Endodermal cell (in vitro differentiated cells): Measurements from ENCODE around the gene FOXL2NB. TPM values are rescaled to one million over a fixed set of nuclear protein-coding genes. Genes with fewer than 3 reads are reported as not detected.

Experiments
- DNase-seq: peaks from one replicate; pipeline ENCODE4 v3.0.0-alpha.2; 2017
- H3K27ac ChIP-seq: 2 replicates; pipeline ENCODE4 v1.5.1; 2013; ENCODE audit warnings: mild to moderate bottlenecking, low read depth, low read length, moderate library complexity
- H3K27me3 ChIP-seq: 2 replicates; pipeline ENCODE4 v1.6.1; 2013; ENCODE audit warnings: mild to moderate bottlenecking, low read length, moderate library complexity; ENCODE audit not compliant: insufficient read depth, control insufficient read depth, poor library complexity, severe bottlenecking
- H3K36me3 ChIP-seq: 2 replicates; pipeline ENCODE4 v1.7.0; 2013; ENCODE audit warnings: mild to moderate bottlenecking, low read length, moderate library complexity; ENCODE audit not compliant: control insufficient read depth, insufficient read depth
- H3K4me1 ChIP-seq: one replicate; pipeline ENCODE4 v1.7.0; 2013; ENCODE audit warnings: low read length; ENCODE audit not compliant: control insufficient read depth, insufficient read depth
- H3K4me3 ChIP-seq: 2 replicates; pipeline ENCODE4 v1.5.1; 2013; ENCODE audit warnings: mild to moderate bottlenecking, low read length, moderate library complexity
- H3K9ac ChIP-seq: 2 replicates; pipeline ENCODE4 v1.6.1; 2013; ENCODE audit warnings: mild to moderate bottlenecking, low read length, moderate library complexity; ENCODE audit not compliant: poor library complexity, severe bottlenecking; ENCODE audit errors: extremely low read depth
- H3K9me3 ChIP-seq: 2 replicates; pipeline ENCODE4 v1.6.1; 2013; ENCODE audit warnings: mild to moderate bottlenecking, low read length, moderate library complexity; ENCODE audit not compliant: control insufficient read depth
- H3K27ac Mint-ChIP-seq: 2 replicates; pipeline ENCODE4 v1.8.0; 2020; ENCODE audit warnings: mixed read lengths
- H3K27me3 Mint-ChIP-seq: 2 replicates; pipeline ENCODE4 v1.8.0; 2021; ENCODE audit warnings: mild to moderate bottlenecking, mixed read lengths; ENCODE audit not compliant: insufficient read depth
- H3K36me3 Mint-ChIP-seq: 2 replicates; pipeline ENCODE4 v1.8.0; 2020; ENCODE audit warnings: low read depth, mixed read lengths
- H3K4me1 Mint-ChIP-seq: 2 replicates; pipeline ENCODE4 v1.8.0; 2020; ENCODE audit warnings: mixed read lengths
- H3K4me3 Mint-ChIP-seq: 2 replicates; pipeline ENCODE4 v1.8.0; 2020; ENCODE audit warnings: mild to moderate bottlenecking, moderate library complexity, mixed read lengths
- H3K9me3 Mint-ChIP-seq: 2 replicates; pipeline ENCODE4 v1.8.0; 2020; ENCODE audit warnings: mild to moderate bottlenecking, mixed read lengths
- WGBS, 2 experiments: methylation state at CpG; one replicate each; pipeline versions ENCODE4 v1.1.5 to v1.1.7; 2013; ENCODE audit warnings: missing lambda C conversion rate in 2 of 2, mixed read lengths in 1 of 2; ENCODE audit not compliant: insufficient coverage in 1 of 2, insufficient read length in 1 of 2; 5-methylcytosine and 5-hydroxymethylcytosine counted together
- total RNA-seq, 2 donors: library from RNA; stranded (reverse); fragmentation: NEBNext Ultra II Directional in 1 of 2; extraction: Animal tissue kit (Norgen Biotek cat#: 25700) in 1 of 2; gene quantifications; 2 replicates in 1 of 2; 3 replicates in 1 of 2; pipeline ENCODE4 v1.2.1, GENCODE V29; 2021
- TF ChIP-seq, protein P1 (sequence below): fragments of 200-600 bp; sonication (generic); conservative IDR thresholded peaks from 2 replicates; pipeline ENCODE4 v1.5.0; 2021; ENCODE audit warnings: antibody characterized with exemption, mild to moderate bottlenecking

The FOXL2NB gene
- total RNA-seq, 2 donors from 2014 or later = 0.24 to 0.40 TPM

DNA sequence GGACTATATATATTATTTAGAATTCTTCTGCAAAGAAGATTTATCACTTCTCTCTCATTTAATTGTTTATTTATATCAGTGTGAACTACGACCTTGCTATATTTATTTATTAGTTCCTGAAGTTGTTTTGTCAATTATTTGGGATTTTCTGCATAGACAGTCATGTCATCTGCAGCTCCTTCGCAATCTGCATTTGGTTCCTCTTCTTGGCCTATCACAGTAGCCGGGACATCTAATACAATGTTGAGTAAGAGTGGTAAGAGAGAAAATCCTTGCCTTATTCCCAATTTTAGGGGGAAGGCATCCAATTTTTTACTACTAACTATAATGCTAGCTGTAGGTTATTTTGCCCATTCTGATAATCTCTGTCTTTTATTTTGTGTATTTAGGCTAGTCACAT lies 39.5 kb upstream of the FOXL2NB start:
- WGBS, 2 experiments = 92% methylated on average over 3 of the region's 3 CpGs; no CpG with 5 or more reads in 1 of the 2 experiments
- Mint-ChIP-seq H3K4me3 (no peak overlapping the region), H3K36me3 (peaks cover 2% of the 10 kb centered on the region), H3K27ac (no peak overlapping the region), H3K9me3 (no peaks in the 10 kb centered on the region), H3K4me1 (peaks cover 10% of the 10 kb centered on the region), H3K27me3 (no peaks in the 10 kb centered on the region)
- Histone ChIP-seq H3K4me3 (no peak overlapping the region), H3K36me3 (no peaks in the 10 kb centered on the region), H3K9ac (no peak overlapping the region), H3K27me3 (no peaks in the 10 kb centered on the region), H3K9me3 (no peaks in the 10 kb centered on the region), H3K27ac (no peak overlapping the region), H3K4me1 (no peaks in the 10 kb centered on the region)
- no peak for DNase-seq
- TF ChIP-seq, protein P1, sequence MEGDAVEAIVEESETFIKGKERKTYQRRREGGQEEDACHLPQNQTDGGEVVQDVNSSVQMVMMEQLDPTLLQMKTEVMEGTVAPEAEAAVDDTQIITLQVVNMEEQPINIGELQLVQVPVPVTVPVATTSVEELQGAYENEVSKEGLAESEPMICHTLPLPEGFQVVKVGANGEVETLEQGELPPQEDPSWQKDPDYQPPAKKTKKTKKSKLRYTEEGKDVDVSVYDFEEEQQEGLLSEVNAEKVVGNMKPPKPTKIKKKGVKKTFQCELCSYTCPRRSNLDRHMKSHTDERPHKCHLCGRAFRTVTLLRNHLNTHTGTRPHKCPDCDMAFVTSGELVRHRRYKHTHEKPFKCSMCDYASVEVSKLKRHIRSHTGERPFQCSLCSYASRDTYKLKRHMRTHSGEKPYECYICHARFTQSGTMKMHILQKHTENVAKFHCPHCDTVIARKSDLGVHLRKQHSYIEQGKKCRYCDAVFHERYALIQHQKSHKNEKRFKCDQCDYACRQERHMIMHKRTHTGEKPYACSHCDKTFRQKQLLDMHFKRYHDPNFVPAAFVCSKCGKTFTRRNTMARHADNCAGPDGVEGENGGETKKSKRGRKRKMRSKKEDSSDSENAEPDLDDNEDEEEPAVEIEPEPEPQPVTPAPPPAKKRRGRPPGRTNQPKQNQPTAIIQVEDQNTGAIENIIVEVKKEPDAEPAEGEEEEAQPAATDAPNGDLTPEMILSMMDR = no peak

DNA sequence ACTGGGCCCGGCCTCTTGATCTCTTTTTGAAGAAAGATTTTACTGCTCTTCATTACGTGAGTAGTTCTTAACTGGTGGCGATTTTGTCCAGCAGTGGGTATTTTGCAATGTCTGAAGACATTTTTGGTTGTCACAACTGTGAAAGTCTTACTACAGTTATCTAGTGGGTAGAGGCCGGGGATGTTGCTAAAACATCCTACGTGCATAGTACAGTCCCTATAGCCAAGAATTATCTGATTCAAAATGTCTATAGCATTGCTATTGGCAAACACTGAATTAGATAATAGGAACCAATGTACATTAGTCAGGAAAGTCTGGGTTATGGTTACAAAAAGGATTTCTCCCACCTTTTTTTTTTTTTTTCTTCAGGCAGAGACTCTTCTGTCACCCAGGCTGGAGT lies 38.2 kb upstream of the FOXL2NB start:
- Mint-ChIP-seq H3K27ac (no peak overlapping the region), H3K9me3 (no peaks in the 10 kb centered on the region), H3K36me3 (peaks cover 2% of the 10 kb centered on the region), H3K4me3 (no peak overlapping the region), H3K4me1 (peaks cover 10% of the 10 kb centered on the region), H3K27me3 (no peaks in the 10 kb centered on the region)
- DNase-seq = no peak
- Histone ChIP-seq H3K27me3 (no peaks in the 10 kb centered on the region), H3K36me3 (no peaks in the 10 kb centered on the region), H3K4me3 (no peak overlapping the region), H3K9me3 (no peaks in the 10 kb centered on the region), H3K4me1 (no peaks in the 10 kb centered on the region), H3K9ac (no peak overlapping the region), H3K27ac (no peak overlapping the region)
- WGBS, 2 experiments = 94 to 95% methylated on average over 3 to 5 of the region's 5 CpGs
- TF ChIP-seq, protein P1 = no peak

GRCh38 chr3:138909904-138910303 lies 37.1 kb upstream of the FOXL2NB start:
- no peak overlapping the region for H3K27ac ChIP-seq
- Mint-ChIP-seq H3K4me3 (no peak overlapping the region), H3K27ac (no peak overlapping the region), H3K27me3 (no peaks in the 10 kb centered on the region), H3K9me3 (no peaks in the 10 kb centered on the region), H3K4me1 (peaks cover 14% of the 10 kb centered on the region), H3K36me3 (no peaks in the 10 kb centered on the region)
- no peaks in the 10 kb centered on the region for H3K36me3 ChIP-seq
- TF ChIP-seq, protein P1 = peak; percentile 24
- no peak for DNase-seq
- H3K4me3 ChIP-seq = no peak overlapping the region
- H3K9ac ChIP-seq = no peak overlapping the region
- no peaks in the 10 kb centered on the region for H3K4me1 ChIP-seq
- H3K27me3 ChIP-seq = no peaks in the 10 kb centered on the region
- no peaks in the 10 kb centered on the region for H3K9me3 ChIP-seq
